HG02610 (cell line): ENCODE data around the gene NPHP3.
A peak's percentile ranks its signal among the peaks of the same experiment; 100 is the strongest.

Experiments used
- ATAC-seq: cut with Tn5 transposase; IDR thresholded peaks from one replicate; pipeline ENCODE4 v1.9.1; 2021; ENCODE audit warnings: mild to moderate bottlenecking, moderate library complexity; ENCODE audit not compliant: unreplicated experiment

The NPHP3 gene

DNA sequence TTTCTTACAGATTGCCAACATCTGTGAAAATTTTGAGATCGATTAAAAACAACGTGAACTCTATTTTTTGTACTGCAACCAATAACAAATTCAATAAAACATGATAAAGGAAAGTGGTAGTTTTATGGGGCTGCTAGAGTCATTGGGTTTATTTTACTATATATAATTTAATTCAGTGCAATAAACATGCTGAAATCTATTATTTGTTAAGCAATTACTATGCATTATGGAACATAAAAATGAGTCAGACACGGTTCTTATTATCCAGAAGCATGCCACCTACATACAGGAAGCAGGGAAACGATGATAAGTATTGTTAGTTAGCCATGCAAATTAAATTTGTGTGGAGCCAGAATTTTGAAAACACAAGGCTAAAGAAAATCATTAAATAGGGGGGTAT, 27.2 kb downstream of the NPHP3 start:
- no peak for ATAC-seq

DNA sequence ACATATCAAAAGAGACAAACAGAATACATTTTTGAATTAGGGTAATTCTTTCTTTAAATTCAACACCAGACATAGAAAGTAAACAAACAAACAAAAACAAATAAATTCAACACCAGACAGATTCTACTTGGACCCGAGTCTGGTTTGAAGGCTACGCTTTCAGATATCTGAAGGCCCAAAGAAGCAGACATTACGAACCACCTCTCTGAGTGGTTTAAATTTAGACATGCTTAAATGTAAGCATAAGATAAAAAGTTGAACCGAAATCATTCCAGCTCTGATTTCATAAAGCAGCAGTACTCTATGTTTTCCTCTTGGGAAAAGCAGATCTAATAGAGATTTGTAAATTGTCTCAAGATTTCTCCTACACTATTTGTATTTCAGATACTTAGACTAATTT, 32.2 kb downstream of the NPHP3 start:
- ATAC-seq: no peak

DNA sequence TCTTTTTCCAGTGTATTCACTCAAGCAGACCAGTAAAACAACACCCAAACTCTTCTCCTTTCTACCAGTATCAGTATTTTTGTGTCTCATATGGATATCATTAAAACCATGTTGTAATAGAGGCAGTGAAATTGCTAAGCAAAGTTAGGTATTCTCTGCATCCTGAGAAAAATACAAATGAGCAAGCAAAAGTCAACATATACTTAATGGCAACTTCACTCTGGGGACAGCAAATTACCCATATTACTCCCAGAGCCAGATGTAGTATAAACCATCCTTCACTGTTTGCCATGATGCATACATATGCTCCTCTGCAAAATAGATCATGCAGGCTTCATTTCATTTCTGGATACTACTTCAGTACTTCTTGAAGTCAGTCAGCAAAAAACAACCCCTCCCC, 40.0 kb downstream of the NPHP3 start:
- no peak for ATAC-seq

DNA sequence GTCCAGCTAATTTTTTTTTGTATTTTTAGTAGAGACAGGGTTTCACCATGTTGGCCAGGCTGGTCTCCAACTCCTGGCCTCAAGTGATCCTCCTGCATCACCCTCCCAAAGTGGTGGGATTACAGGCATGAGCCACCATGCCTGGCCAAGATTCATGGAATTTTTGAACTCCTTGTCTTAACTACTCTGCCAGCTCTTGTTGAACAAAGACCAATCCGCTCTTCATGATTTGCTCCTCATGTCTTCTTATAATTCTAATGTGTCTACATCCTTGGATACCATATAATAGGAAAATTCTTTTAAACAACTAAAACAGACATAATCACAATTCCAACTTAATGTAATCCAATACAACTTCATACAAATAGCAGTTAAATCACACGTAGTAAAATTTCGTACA, 40.8 kb downstream of the NPHP3 start:
- ATAC-seq: no peak

DNA sequence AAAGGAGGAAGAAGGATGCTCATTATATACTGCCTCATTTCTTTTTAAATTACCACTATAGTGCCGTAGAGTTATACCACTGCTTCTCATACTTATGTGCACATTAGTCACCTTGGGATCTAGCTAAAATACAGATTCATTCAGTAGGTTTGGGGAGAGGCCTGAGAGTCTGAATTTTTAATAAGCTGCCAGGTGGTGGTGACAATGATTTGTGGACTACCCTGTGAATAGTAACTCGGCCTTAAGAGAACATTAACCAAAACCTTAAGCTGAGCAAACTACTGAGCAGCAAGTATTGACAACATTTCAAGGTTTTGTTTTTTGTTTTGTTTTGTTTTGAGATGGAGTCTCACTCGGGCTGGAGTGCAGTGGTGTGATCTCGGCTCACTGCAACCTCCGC, 42.3 kb downstream of the NPHP3 start:
- ATAC-seq: no peak

GRCh38 chr3:132675408-132675807, 46.8 kb downstream of the NPHP3 start:
- ATAC-seq: no peak

DNA sequence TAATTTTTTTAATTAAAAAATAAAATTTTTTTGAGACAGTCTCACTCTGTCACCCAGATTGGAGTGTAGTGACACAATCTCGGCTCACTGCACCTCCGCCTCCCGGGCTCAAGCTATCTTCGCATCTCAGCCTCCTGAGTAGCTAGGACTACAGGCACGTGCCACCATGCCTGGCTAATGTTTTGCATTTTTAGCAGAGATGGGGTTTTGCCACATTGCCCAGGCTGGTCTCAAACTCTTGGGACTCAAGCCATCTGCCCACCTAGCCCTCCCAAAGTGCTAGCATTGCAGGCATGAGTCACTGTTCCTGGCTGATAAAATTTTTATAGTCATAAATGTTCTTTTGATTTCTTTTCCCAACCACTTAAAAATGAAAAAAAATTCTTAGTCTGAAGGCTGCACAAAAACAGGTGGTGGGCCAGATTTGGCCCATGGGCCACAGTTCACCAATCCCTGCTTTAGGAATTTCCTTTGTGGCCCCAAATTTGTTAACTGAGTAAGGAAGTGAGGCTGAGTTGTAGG, 52.9 kb downstream of the NPHP3 start:
- no peak for ATAC-seq

DNA sequence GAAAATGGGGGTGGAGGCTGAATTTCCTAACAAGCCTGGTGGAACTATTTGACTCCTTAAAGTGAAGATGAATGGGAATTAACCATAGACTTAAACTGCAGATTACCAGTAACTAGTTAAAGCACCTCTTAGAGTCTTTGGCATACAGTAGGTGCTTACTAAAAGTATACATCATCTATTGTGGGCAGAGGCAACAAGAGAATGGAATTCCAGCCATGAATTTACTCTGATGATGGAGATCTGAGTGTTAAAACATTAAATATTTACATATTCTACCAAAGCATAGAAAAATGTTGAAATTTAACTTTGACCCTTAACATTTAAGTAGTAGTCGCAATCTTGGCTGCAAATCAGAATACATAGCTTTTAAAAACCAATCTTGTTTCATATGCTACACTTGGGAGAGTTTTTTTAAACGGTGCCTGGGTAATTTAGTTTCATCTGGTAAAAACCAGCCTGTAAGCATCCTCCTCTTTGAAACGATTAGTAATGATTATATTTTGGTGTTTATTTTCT, 56.9 kb downstream of the NPHP3 start:
- no peak for ATAC-seq

DNA sequence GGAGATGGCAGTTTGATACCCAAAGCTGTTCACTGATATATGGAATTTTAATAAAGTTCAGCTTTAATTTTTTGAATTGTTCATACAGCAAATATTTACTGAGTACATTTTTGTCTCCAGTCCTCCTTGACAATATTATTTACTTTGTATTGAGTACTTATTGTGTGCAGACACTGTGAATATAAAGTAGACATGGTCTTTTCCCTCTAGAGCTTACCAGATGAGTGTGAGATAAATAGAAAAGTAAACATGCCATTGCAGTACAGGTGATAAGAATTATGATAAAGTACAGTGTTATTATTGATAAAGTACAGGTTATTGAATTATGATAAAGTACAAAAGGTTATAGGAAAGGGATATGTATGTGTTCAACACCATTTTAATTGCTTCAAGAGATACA, 60.0 kb downstream of the NPHP3 start:
- ATAC-seq: no peak

DNA sequence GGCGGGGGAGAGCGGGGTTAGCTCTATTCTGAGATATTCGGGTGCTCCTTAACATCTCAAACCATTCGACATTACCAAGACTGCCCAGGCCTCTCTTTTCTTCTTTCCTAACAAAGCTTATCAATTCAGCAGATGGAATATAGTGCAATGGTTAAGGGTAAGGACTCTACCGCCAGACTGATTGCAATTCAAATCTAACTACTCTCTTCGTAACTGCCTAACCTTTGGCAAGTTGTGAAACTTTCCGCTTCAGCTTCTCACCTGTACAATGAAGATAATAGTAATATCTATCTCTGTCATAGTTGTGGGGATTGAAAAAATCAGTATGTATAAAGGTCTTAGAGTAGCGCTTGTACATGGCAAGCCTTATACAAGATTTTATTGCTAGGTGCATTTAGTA, 61.1 kb downstream of the NPHP3 start:
- ATAC-seq: no peak

GRCh38 chr3:132660811-132661070, 61.5 kb downstream of the NPHP3 start:
- ATAC-seq: peak; percentile 5

GRCh38 chr3:132660052-132660810, 62.0 kb downstream of the NPHP3 start, which contains the start of gene UBA5:
Gene UBA5 (plus strand): TSS chr3:132660329. CDS start chr3:132660538, 209 bp downstream.
- peak; percentile 74 for ATAC-seq

DNA sequence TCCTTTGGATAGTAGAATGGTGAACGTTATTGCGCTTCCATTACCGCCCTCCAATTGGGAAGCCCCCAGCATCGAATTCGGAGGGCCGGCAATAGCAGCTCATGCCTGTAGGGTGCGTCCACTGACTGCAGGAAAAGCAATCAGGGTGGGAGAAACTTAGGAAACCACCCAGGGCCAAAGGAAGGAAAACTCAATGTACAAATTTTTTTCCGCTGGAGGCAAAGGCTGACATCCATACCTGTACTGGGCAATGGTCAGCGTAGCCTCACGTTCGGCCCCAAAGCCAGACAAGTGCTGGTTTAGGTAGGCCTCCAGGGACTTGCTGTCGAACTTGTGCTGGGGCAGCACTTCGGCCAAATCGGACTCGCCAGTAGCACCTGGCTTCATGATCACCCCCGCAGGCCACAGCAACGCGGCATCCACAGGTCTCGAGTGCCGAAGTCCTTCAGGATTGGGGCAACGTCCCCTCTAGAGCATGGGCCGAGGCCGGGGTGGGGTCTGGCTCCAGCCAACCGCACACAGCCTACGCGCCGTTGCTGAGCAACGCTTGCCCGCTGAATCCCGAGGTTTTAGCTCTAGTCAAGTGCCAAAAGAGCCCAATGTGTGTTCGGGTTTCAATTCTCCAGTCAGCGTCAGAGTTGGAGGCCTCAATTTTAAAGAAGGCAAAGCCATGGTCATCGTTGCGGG, 62.7 kb downstream of the NPHP3 start, which contains the start of gene ACAD11:
ACAD11 (minus strand) TSS at position 445 of the 687 bp plus-strand sequence; CDS start at position 387, 58 bp downstream.
- peak; percentile 57 for ATAC-seq

DNA sequence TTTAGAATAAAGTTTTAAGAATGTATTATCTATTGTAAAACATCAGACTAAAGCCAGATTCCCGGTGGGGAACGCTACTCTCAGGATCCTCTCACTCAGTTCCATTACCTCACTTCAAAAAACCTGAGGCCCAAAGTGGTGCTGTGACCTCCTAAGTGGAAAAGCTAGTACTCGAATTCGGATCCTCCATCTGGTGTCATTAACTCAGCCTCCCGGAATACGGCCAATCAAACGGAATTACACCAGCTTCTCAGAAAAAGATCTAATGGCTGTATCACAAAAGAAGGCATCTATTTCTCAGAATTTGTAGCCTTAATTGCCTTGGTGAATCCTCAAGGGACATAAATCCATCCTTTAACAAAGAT, 63.2 kb downstream of the NPHP3 start:
- ATAC-seq: no peak

GRCh38 chr3:132657869-132658747, 64.1 kb downstream of the NPHP3 start:
- ATAC-seq: no peak

GRCh38 chr3:132655471-132655870, 66.7 kb downstream of the NPHP3 start:
- no peak for ATAC-seq

- no peak for ATAC-seq
Measured at GRCh38 chr3:132654721-132655120, 67.5 kb downstream of the NPHP3 start.

DNA sequence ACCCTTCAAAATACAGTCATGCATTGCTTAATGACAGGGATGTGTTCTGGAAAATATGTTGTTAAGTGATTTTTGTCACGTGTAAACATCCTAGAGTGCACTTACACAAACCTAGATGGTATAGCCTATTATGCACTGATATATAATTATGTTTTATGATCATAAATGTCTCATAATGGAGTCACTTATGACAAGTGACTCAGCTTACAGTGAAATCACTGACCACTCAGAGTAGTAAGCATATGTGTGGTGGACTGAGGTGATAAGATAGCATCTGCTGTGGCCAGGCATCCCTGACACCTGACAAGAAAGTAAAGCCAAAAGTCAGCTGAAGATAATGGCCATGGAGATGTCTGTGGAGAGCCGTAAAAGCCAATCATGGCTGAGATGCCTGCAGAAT, 68.0 kb downstream of the NPHP3 start:
- ATAC-seq: no peak

GRCh38 chr3:132652640-132653270, 69.5 kb downstream of the NPHP3 start:
- no peak for ATAC-seq

DNA sequence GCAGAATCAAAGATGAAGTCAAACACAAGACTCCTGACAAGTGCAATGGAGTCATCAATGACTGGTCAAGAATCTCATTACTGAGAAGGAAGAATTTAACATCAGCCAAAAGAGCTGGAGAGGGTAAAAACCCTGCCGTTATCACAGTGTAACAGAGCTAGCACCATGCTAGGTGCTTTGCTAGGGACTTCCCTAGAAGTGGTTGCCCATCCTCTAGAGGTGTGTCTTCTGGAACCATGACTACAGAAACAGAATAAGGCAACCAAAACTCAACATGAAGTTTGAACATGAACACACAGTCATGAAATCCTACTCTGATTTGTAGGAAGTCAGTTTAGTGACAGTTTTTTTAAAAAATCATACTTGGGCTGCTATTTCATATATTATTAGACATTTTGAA, 72.1 kb downstream of the NPHP3 start:
- ATAC-seq: peak; percentile 36

DNA sequence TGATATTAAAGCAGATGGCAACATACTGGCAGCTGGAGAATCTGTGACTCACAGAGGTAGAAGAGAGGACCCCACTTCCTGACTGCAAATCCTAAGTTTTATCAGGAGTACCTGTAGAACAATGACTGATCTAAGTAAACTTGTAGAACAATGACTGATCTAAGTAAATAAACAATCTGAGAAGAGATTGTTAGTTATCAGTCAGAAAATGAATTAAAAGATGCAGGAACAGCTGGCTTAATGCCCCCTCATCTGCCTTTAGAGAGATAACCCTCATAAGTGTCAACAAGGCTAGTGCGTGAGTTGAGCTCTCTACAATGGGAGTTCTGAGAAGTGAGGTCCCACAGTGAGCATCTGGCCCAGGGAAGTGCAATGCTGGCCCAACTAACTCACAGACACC, 77.2 kb downstream of the NPHP3 start:
- no peak for ATAC-seq
